ENCODE results near the gene HECTD4.

Gene HECTD4

DNA sequence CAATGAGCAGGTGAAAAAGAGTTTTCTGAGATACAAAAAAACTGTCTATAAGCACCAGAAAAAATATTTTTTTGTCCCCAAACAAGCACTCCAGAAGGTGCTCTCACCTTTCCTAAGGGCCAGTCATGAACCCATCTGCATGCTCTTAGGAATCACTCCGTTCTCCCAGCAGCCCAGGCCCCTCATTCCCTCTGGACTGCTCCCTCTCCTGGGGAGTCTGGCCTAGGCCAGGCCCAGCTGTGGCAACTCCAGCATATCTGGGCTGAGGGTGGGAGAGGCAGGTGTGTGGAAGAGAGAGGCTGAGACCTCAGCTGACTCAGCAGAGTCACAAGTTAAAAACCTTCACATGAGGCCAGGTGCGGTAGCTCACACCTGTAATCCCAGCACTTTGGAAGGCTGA lies 202.3 kb downstream of the HECTD4 start:
- no peaks in the 10 kb centered on the region for H3K9me3 Mint-ChIP-seq
- H3K27me3 Mint-ChIP-seq = no peaks in the 10 kb centered on the region
- H3K4me1 Mint-ChIP-seq (ENCODE audit: low read depth) = no peaks in the 10 kb centered on the region
- intact Hi-C loops (cut with micrococcal nuclease) = no loop called here
- H3K27ac Mint-ChIP-seq = no peak overlapping the region
- H3K36me3 Mint-ChIP-seq (ENCODE audit: low read depth) = peaks cover 90% of the 10 kb centered on the region
- H3K4me3 Mint-ChIP-seq = no peak overlapping the region

DNA sequence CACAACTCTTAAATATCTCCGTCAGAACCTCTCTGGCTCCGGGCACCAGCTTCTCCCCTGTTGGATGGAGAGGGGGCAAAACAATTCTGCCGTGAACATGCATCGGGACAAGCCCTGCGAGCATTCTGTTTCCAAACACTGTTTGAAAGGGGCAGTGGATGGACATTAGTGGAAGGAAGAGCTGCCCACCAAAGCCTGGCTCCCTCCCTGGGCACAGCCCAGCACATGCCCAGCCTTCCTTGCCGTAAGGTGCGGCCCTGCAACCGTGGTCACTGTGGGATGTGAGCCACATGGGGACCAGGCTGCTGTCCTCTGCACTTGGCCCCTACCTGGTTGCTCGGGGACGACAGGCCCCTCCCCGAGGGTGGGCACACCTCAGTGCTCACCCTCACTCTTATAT lies 202.9 kb downstream of the HECTD4 start:
- intact Hi-C loops (cut with micrococcal nuclease) = no loop called here
- Mint-ChIP-seq H3K36me3 (ENCODE audit: low read depth) (peaks cover 90% of the 10 kb centered on the region), H3K9me3 (no peaks in the 10 kb centered on the region), H3K4me3 (no peak overlapping the region), H3K4me1 (ENCODE audit: low read depth) (no peaks in the 10 kb centered on the region), H3K27ac (no peak overlapping the region), H3K27me3 (no peaks in the 10 kb centered on the region)

DNA sequence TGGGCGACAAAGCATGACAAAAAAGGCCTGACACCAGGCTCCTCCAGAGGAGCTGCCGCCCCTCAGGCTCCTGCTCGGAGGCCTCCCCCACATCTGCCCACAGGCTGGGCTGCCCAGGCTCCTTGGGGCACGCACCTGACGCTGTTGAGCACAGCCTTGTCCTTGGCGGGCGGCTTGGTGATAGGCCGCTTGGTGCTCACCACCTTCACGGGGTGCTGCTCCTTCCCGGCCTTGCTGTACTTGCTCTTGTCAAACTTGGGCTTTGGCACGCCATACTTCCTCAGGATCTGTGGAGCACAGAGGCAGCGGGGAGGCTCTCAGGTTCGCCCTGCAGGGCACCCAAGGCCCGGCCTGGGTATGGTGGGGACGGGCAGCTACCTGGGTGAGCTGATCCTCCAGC lies 203.4 kb downstream of the HECTD4 start:
- H3K27me3 Mint-ChIP-seq = no peaks in the 10 kb centered on the region
- H3K27ac Mint-ChIP-seq = no peak overlapping the region
- peaks cover 90% of the 10 kb centered on the region for H3K36me3 Mint-ChIP-seq (ENCODE audit: low read depth)
- no peaks in the 10 kb centered on the region for H3K4me1 Mint-ChIP-seq (ENCODE audit: low read depth)
- no peaks in the 10 kb centered on the region for H3K9me3 Mint-ChIP-seq
- intact Hi-C loops (cut with micrococcal nuclease) = no loop called here
- H3K4me3 Mint-ChIP-seq = no peak overlapping the region

DNA sequence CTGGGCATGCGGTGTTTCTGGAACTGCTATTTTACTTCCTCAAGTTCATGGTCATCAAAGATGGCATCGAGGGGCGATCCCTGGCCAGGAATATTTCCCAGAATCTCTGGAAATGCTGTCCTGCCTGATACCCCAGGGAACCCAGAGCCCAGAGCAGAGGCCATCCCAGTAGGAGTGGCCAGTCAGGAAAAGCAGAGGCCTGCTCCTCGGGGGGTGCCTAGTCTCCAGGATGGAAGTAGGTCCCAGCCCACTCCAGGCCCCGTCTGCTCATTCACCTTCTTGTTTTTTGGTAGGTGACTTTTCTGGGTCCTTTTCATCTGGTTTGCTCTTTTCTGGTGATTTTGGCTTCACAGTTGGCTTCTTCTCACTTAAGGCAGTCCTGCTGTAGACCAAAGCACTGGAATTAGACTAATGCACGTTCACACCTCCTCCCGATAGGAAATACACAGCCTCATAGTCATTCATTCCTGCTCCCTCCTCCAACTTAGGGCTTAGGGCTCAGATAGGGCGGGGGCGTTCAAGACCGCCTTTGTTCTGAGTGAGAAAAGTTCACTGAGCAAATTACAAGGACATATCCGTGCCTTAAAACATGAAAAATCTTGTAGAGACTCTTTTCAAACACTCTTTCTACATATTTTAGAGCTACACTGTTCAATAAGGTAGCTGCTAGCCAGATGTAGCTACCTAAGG lies 205.8 kb downstream of the HECTD4 start:
- Mint-ChIP-seq H3K36me3 (ENCODE audit: low read depth) (peaks cover 92% of the 10 kb centered on the region), H3K9me3 (no peaks in the 10 kb centered on the region), H3K4me1 (ENCODE audit: low read depth) (no peaks in the 10 kb centered on the region), H3K27me3 (no peaks in the 10 kb centered on the region), H3K27ac (no peak overlapping the region), H3K4me3 (no peak overlapping the region)
- intact Hi-C loops (cut with micrococcal nuclease) = no loop called here

DNA sequence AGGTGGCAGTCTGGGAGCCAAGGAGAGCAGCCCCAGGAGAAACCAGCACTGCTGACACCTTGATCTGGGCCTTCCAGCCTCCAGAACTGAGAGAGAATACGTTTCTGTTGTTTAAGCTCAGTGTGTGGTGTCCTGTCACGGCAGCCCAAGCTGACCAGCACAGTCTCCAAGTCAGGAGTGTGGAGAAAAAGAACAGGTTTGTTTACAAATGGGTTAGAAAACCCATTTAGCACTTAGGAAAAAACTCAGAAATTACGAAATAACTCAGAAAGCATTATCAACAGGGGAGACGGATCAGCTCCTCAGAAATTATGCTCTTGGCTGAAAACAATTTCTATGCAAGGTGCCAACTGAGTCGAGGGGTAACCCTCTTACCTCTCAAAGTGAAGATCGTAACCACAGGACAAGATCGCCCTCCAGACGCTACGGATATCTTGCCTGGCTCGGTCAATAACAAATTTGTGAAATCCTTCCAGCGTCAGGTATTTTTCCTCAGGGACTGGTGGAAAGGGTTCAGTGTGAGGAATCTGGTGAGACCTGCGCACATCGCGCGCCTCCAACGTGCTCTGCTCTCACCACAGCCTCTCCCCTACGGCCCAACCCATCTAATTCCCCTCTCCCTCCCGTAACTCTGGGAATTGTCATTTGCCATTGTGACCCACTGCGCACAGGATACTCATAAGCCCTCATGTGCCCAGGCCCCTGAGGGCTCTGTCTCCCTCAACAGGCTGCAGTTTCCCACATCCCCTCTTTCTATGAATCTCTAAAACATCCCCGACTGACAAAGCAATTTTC lies 206.7 kb downstream of the HECTD4 start:
- intact Hi-C loops (cut with micrococcal nuclease) = no loop called here
- peaks cover 92% of the 10 kb centered on the region for H3K36me3 Mint-ChIP-seq (ENCODE audit: low read depth)
- H3K27me3 Mint-ChIP-seq = no peaks in the 10 kb centered on the region
- H3K4me1 Mint-ChIP-seq (ENCODE audit: low read depth) = no peaks in the 10 kb centered on the region
- H3K4me3 Mint-ChIP-seq = no peak overlapping the region
- no peaks in the 10 kb centered on the region for H3K9me3 Mint-ChIP-seq
- H3K27ac Mint-ChIP-seq = no peak overlapping the region

DNA sequence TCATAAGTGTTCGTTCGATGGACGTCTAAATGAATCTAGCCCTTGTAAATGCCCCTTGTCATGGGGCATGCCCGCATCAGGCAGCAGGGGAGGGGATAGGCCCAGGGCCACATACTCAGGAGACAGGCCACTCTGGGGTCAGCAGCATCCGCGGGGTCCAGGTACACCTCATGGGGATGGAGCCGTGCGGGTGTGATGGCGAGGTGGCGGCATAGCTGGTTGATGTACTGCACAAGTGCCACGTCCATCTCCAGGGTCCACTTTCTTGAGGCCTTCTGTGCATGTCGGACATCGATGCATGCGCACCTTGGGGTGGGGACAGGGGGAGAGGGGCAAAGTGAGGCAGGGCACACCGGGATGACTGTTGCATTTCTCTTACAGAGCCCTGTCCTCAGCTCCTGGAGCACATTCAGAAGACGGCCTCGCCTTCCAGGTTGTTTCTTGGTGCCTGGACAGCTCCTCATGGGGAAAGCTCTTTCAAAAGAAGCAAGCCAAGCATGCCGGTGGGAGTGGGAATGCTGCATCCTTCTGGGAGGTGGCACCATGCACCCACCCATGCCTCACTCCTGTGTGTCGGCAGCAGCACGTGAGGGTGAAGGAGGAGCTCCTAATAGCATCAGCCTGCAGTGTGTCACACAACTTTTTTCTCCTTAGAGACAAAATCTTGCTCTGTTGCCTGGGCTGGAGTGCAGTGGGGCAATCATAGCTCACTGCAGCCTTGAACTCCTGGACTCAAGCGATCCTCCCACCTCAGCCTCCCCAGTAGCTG lies 209.5 kb downstream of the HECTD4 start:
- intact Hi-C loops (cut with micrococcal nuclease) = no loop called here
- Mint-ChIP-seq H3K4me1 (ENCODE audit: low read depth) (no peaks in the 10 kb centered on the region), H3K36me3 (ENCODE audit: low read depth) (peaks cover 92% of the 10 kb centered on the region), H3K27ac (no peak overlapping the region), H3K9me3 (no peaks in the 10 kb centered on the region), H3K4me3 (no peak overlapping the region), H3K27me3 (no peaks in the 10 kb centered on the region)

DNA sequence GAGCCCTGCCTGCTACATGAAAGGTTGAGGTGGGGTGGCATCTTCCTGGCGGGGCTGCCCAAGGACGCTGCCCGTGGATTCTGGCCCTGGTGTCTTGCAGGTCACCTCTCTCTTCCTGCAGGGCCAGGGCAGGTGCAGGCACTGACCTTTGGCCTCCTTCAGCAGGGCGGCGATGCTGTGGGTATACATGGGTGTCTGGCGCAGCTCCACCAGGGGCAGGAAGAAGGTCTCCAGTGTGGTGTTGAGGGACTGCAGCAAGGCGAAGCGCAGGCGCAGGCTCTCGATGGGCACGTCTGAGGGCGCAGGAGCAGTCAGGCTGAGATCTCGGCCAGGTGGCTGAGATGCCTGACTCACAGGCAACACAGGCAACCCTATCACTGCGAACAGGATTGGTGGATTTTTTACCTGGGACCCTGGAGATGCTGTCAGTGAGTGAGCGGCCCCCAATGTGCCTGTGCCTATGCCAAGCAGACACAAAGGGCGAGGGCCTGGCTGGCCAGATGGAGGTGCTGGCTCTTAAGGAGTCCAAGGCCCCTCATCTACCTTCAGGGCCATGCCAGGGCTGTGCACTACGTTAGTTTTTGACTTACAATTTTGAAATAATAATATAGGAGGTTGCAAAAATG lies 211.1 kb downstream of the HECTD4 start:
- no peaks in the 10 kb centered on the region for H3K27me3 Mint-ChIP-seq
- peaks cover 99% of the 10 kb centered on the region for H3K36me3 Mint-ChIP-seq (ENCODE audit: low read depth)
- no peaks in the 10 kb centered on the region for H3K9me3 Mint-ChIP-seq
- H3K4me3 Mint-ChIP-seq = no peak overlapping the region
- no peaks in the 10 kb centered on the region for H3K4me1 Mint-ChIP-seq (ENCODE audit: low read depth)
- no peak overlapping the region for H3K27ac Mint-ChIP-seq
- intact Hi-C loops (cut with micrococcal nuclease) = no loop called here

DNA sequence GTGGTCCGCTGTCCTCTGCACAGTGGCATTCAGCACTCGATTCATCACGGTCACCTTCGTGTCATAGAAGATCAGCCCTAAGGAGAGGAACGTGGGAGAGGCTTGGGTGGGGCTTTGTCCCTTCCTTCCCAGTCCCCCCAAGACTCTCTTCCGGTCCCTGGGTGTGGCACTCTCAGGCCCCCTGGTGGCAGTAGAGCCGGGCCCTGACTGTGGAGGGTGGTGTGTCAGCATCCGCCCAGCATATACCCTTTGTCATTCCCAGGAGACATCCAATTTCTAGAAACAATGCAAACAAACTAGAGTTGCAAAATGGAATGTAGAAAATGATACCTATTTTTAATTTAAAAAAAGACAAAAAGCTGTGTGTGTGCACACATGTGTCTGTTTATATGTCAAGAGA lies 211.9 kb downstream of the HECTD4 start:
- intact Hi-C loops (cut with micrococcal nuclease) = no loop called here

DNA sequence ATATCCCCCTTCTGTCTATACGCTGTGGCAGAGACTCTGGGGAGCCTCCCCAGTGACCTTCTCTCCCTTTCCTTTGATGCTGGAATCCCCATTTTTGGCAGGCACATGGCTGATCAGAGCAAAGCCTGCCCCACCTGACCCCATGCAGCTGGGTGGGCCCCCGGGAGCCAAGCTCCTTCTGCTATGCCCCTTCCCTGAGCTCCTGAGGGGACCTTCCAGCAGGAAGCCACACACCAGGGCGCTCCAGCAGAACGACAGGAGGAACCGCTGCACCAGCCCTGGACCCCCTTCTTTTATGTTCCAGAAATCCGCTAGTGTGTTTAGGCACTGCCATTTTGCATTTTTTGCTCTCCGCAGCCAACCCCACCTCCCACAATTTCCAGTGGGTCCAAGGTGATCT lies 212.3 kb downstream of the HECTD4 start:
- intact Hi-C loops (cut with micrococcal nuclease) = no loop called here
- H3K4me3 Mint-ChIP-seq = no peak overlapping the region
- H3K4me1 Mint-ChIP-seq (ENCODE audit: low read depth) = no peaks in the 10 kb centered on the region
- no peak overlapping the region for H3K27ac Mint-ChIP-seq
- H3K36me3 Mint-ChIP-seq (ENCODE audit: low read depth) = peaks cover 94% of the 10 kb centered on the region
- H3K27me3 Mint-ChIP-seq = no peaks in the 10 kb centered on the region
- H3K9me3 Mint-ChIP-seq = no peaks in the 10 kb centered on the region

More for the DNA sequence above, 211.9 kb downstream of the HECTD4 start:
- H3K36me3 Mint-ChIP-seq (ENCODE audit: low read depth) = peaks cover 98% of the 10 kb centered on the region
- H3K27ac Mint-ChIP-seq = no peak overlapping the region
- H3K4me1 Mint-ChIP-seq (ENCODE audit: low read depth) = no peaks in the 10 kb centered on the region
- no peaks in the 10 kb centered on the region for H3K9me3 Mint-ChIP-seq
- H3K27me3 Mint-ChIP-seq = no peaks in the 10 kb centered on the region
- no peak overlapping the region for H3K4me3 Mint-ChIP-seq

DNA sequence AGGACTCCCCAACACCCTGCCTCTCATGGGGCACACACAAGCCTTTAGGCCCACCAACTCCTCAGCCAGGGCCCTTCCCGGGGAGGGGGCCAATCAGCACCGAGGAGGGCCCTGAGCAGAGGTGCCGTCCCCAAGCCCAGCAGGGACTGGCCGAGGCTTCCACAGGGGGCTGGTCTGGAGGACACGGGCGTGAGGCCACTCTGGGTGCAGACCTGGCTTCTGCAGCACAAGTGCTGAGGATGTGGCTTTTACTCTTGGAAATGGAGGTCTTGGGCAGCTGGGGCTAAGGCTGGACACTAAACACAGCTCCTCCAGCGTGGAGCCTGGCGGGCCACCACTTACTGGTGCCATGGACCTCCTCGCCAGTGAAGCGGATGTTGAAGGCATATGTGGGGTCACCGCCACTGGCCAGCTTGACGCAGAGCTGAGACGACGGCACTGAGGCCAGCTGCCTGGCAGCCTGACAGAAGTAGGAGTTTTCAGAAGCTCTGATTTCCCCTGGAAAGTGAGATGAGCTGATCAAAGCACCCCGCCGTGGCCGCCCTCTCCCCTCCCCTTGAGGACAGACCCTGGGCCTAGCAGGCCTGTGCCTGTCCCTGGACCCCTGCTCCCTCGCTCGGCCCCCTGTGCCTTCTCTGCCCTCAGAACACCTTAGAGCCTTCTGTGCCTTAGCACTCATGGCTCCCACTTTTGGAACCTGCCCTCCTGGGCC lies 212.9 kb downstream of the HECTD4 start:
- Mint-ChIP-seq H3K27ac (no peak overlapping the region), H3K4me1 (ENCODE audit: low read depth) (no peaks in the 10 kb centered on the region), H3K36me3 (ENCODE audit: low read depth) (peaks cover 93% of the 10 kb centered on the region), H3K27me3 (no peaks in the 10 kb centered on the region), H3K4me3 (no peak overlapping the region), H3K9me3 (no peaks in the 10 kb centered on the region)
- intact Hi-C loops (cut with micrococcal nuclease) = no loop called here

DNA sequence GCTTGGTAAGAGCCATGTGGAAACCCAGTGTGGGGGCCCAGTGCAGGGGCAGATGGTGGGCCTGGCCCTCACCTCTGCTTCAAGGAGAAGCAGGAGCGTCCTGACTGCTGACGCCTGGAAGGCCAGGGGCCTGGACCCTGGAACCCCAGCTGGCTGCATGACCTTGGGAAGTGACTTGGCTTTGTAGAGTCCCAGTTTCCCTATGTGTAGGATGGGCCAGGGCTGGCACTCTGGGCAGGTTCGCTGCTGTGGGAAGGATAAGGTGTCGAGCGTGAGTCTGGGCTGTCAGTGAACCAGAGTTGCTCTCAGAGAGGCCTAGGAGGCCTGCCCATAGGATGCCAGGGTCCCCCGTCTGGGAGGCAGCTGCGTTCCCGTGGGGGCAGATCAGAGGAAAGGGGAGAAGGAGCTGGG lies 213.7 kb downstream of the HECTD4 start:
- no peak overlapping the region for H3K4me3 Mint-ChIP-seq
- H3K36me3 Mint-ChIP-seq (ENCODE audit: low read depth) = peaks cover 93% of the 10 kb centered on the region
- no peaks in the 10 kb centered on the region for H3K4me1 Mint-ChIP-seq (ENCODE audit: low read depth)
- H3K9me3 Mint-ChIP-seq = no peaks in the 10 kb centered on the region
- no peaks in the 10 kb centered on the region for H3K27me3 Mint-ChIP-seq
- intact Hi-C loops (cut with micrococcal nuclease) = no loop called here
- H3K27ac Mint-ChIP-seq = no peak overlapping the region

DNA sequence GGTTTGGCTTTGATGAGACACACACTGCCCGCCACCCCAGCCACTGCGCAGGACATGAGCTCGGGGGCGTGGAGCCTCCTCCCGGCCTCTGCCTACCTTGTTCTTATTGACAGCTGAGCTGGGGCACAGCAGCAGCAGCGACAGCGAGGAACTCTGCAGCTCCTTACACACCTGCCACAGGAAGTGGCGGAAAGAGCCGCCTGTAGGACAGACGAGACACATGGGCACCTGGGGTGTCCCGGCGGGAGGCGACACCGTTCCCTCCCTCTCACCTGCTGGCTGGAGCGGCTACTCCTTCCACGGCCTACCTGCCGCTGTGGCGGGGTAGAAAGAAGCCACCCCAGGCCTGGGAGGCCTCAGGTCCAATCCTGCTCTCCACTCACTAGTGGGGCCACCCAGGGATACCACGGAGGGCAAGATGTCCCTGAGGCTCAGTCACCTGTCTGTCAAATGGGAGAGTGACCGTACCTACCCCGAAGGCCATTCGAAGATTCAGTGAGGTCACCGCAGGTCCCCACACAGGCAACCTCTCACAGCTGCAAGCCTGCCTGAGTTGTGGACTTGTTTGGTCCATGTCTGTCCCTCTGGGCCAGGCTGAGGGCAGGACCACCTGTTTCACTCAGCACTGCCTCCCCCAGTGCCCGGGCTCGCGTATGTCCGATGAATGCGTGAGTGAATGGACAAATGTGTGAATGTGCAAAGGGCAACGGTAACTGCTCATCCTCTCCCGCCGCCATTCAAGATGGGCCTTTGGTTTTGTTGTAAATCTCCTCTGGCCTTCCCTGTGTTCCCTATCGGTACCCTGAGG lies 214.3 kb downstream of the HECTD4 start:
- no peak overlapping the region for H3K27ac Mint-ChIP-seq
- no peaks in the 10 kb centered on the region for H3K27me3 Mint-ChIP-seq
- intact Hi-C loops (cut with micrococcal nuclease) = no loop called here
- no peaks in the 10 kb centered on the region for H3K9me3 Mint-ChIP-seq
- no peak overlapping the region for H3K4me3 Mint-ChIP-seq
- no peaks in the 10 kb centered on the region for H3K4me1 Mint-ChIP-seq (ENCODE audit: low read depth)
- peaks cover 94% of the 10 kb centered on the region for H3K36me3 Mint-ChIP-seq (ENCODE audit: low read depth)

DNA sequence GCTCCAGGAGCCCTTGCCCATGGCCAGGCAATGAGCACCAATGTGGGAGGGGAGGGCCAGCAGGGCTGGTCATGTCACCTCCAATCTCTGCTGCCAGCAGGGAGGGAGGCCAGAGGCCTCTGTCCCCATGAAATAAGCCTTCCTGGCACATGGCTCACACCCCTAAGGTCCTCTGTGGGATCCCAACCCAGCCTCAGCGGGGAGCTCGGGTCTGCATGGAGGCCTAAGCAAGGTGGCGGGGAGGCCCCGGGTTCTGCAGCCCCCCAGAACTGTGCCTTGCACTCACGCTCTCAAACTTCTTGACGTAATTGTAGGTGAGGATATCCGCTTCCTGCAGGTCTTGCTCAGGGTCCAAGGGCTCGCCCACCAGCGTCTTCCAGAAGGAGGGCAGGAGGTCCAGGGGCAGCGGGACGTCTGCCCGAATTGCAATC lies 215.2 kb downstream of the HECTD4 start:
- H3K9me3 Mint-ChIP-seq = no peaks in the 10 kb centered on the region
- no peak overlapping the region for H3K4me3 Mint-ChIP-seq
- no peaks in the 10 kb centered on the region for H3K27me3 Mint-ChIP-seq
- no peak overlapping the region for H3K27ac Mint-ChIP-seq
- H3K36me3 Mint-ChIP-seq (ENCODE audit: low read depth) = peaks cover 94% of the 10 kb centered on the region
- intact Hi-C loops (cut with micrococcal nuclease) = no loop called here
- H3K4me1 Mint-ChIP-seq (ENCODE audit: low read depth) = no peaks in the 10 kb centered on the region

Measured in dendritic cell treated with granulocyte-macrophage colony-stimulating factor and Interleukin-4, amounts not matched to agents 40 ng/mL and 50 ng/mL, for 4 days (primary cell).